ENCODE data around the gene KDM2A. TPM values are rescaled to one million over a fixed set of nuclear protein-coding genes. Genes with fewer than 3 reads are reported as not detected.
"Not testable (repeated sequence)": the region's sequence is repeated elsewhere in the genome, so short reads cannot be mapped to it uniquely, and the experiment has no call there.

KDM2A gene
- total RNA-seq, 1 donor from 2014 or later = 37.5 TPM

DNA sequence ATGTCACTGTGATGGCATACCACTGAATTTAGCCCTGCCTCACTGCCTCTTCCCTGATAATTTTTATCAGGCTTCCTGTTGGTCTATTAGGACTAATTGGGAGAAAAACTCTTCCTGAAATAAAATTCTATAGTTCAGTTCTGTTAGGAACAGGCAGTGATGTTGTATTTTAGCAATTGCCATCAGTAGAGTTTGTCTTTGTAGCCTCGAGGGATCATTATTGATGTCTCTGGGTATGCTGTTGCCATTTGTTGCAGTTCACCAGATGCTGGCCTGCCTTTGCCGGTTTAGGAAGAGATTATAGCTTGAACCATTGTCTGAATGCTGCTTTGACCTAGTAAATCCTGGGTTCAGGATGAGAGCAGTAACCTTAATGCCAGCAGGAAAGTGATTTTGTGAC is 41.0 kb downstream of the KDM2A start:
- ATAC-seq (no peak), DNase-seq (no peak)
- intact Hi-C loops (cut with micrococcal nuclease) = loop anchor here (10.0 kb wide), 1 partner anchor 75 kb away; no protein-coding TSS in a partner anchor

DNA sequence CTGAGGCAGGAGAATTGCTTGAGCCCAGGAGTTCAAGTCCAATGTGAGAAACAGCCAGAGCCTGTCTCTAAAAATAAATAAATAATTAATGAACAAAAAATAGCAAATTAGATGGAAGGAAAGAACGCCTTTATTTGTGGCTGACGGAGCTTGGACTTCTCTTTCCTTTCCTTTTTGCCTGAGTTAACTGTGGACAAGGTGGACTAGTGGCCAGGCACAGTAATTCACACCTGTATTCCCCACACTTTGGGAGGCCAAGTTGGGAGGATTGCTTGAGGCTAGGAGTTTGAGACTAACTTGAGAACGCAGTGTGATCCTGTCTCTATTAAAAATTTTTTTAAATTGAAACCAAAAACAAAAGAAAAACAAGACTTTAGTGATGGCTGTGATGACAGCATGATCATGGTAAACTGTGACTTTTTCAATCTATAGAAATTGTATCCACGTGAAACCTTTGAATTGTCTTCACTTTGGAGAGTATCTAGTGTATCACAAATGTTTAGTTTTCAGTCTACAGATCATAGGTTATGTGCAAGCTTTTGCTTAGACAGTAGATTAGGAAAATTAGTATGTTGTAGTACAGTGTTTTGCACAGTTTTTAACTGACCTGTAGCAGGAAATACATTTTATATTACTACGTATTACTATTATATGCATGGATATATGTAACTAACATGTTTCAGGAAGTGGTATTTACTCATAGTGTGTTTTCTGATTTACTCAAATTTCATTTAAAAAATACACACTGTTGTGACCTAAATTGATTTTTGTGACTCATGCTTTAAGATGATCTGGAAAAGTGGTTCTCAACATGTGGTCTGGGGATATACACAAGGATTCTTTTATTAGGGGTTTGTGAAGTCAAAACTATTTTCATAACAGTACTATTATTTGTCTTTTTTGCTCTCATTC is 42.1 kb downstream of the KDM2A start:
- intact Hi-C loops (cut with micrococcal nuclease) = loop anchor here (10.0 kb wide), 1 partner anchor 76 kb away; no protein-coding TSS in a partner anchor
- ATAC-seq (no peak), DNase-seq (no peak)

DNA sequence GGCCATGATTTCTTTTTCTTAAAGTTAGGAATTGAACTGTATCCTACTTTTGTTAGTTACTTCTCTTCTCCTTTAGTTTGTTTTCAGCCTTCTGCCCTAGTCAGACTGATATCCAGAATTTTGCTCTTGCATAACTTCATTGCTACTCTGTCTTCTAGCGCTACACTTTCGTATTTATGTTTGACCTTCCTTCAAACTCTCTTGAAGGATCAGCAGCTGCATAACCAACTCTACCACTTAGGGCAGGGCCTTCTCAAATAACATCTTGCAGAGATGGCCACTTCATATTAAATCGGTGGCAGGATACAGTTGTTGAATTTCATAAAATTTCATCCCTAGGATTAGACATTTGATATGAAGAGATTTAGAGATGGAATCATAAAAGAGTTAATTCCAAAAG is 43.9 kb downstream of the KDM2A start:
- ATAC-seq = no peak
- intact Hi-C loops (cut with micrococcal nuclease) = loop anchor here (10.0 kb wide), 1 partner anchor 78 kb away; no protein-coding TSS in a partner anchor
- DNase-seq = no peak

DNA sequence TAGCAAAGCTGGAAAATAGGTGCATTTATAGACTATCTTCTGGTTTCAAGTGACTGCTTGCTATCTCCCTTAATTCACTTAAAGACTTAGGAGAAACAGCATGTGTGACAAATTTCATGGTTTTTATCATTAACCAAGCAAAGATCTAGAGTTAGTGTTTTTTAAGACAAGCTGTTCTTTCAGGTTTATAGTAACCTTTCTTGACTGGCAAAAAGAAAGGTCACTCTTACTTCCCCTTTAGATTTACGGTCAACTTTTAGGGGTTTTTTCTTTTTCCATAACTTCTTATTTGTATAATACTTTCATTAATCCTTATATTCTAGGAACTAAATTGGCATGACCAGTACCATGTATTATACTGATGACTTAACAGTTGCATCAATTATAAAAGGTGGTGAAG is 46.6 kb downstream of the KDM2A start:
- intact Hi-C loops (cut with micrococcal nuclease) = loop anchor here (10.0 kb wide), 1 partner anchor 81 kb away; no protein-coding TSS in a partner anchor
- ATAC-seq (no peak), DNase-seq (no peak)

DNA sequence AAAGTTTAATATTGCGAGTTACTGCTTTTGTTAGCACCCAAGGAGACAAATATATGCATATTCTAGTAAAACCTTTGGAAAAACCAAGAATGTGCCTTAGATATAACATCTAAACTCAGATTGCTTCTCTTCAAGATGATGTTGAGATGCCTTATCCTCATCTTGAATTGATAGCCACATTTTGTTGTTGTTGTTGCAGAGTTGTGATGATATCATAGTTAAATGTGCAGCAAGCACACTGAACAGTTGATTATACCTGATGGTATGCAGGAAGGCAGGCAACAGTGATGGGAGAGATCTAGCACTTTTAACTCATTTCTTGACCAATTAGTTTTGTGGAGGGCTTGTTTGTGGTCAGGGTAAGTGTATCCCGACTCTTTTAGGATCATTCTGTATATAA is 48.0 kb downstream of the KDM2A start:
- intact Hi-C loops (cut with micrococcal nuclease) = loop anchor here (10.0 kb wide), 1 partner anchor 82 kb away; no protein-coding TSS in a partner anchor
- ATAC-seq (no peak), DNase-seq (no peak)

DNA sequence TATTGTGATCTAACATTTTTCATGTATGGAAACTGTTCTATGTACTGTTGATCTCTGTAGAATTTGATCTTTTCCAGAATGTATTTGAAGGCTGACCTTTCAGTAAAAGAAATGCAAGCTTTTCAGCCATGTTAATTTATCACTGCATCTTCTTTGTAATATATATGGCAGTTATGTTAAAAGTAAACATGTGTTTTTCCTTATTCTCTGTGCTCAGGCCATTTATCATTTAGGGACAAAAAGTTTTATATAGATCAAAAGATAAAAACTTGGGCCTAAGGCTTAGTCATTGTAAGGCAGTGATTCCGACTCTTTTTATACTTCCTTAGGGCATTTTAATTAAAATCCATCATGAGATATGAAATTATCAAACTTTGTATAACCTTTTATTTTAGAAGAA is 48.7 kb downstream of the KDM2A start:
- ATAC-seq = no peak
- intact Hi-C loops (cut with micrococcal nuclease) = loop anchor here (10.0 kb wide), 1 partner anchor 83 kb away; no protein-coding TSS in a partner anchor
- DNase-seq = no peak

DNA sequence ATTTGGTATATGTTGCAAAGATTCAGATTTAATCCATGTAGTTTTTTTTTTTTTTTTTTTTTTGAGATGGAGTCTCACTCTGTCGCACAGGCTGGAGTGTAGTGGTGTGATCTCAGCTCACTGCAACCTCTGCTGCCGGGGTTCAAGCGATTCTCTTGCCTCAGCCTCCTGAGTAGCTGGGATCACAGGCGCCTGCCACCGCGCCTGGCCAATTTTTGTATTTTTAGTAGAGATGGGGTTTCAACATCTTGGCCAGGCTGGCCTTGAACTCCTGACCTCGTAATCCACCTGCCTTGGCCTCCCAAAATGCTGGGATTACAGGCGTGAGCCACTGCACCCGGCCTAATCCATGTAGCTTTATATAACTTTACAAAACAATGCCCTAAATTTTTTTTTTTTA is 49.8 kb downstream of the KDM2A start:
- not testable (repeated sequence) for ATAC-seq

DNA sequence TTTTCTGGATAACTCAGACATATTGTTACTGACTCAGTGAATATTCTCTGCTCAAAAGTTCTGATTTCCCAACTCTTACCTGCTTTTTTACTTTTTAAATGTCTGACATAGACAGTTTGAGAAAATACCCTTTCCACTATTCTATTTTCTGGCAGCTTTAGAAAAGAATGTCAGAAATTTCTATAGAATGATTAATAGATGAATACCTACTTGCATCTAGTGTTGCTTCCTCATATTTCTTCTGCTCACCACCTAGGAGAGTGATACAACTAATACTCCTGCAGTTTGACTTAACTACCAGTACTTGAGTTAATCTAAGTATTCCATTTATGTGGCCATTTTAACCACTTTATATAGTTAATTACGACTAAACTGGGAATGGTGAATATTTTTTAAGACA is 55.2 kb downstream of the KDM2A start:
- intact Hi-C loops (cut with micrococcal nuclease) = no loop called here
- no peak for DNase-seq
- ATAC-seq = no peak

More for the DNA sequence above, 49.8 kb downstream of the KDM2A start:
- not testable (repeated sequence) for DNase-seq
- intact Hi-C loops (cut with micrococcal nuclease) = loop anchor here (10.0 kb wide), 1 partner anchor 84 kb away; no protein-coding TSS in a partner anchor

DNA sequence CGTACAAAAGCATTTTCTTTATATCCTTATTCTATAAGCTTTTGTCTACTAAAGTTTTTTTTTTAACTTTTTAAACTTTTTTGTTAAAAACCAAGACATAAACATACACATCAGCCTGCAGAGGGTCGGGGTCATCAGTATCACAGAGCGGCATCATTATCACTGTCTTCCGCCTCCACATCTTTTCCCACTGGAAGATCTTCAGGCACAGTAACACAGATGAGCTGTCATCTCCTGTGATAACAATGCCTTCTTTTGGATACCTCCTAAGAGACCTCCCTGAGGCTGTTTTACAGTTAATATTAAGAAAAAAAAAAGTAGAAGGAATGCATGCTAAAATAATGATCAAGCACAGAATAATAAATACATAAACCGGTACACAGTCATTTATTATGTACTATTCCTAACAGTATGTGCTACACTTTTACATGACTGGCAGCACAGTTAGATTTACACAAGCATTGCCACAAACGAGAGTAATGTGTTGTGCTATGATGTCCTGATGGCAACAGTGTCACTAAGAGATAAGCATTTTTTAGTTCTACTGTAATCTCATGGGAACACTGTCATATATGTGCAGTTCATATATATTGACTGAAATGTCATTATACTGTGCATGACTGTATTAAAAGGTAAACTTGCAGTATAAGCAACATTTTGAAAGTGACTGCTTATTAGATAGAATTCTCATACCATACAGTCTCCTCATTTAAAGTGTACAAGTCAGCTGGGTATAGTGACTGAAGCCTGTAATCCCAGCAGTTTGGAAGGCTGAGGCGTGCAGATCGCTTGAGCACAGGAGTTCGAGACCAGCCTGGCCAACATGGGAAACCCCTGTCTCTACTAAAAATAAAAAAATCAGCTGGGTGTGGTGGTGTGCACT is 58.6 kb downstream of the KDM2A start:
- ATAC-seq (no peak), DNase-seq (no peak)
- intact Hi-C loops (cut with micrococcal nuclease) = no loop called here

DNA sequence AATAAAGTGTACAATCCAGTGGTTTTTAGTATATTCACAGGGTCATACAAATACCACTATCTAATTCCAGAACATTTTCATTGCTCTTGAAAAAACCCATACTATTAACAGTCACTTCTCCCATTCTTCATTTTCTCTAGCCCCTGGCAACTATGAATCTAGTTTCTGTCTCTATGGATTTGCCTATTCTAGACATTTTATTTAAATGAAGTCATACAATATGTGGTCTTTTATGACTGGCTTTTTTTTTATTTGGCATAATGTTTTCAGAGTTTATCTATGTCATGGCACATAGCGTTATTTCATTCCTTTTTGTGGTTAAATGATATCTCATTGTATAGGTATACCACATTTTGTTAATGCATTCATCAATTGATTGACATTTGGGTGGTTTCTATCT is 59.4 kb downstream of the KDM2A start:
- ATAC-seq (no peak), DNase-seq (no peak)
- intact Hi-C loops (cut with micrococcal nuclease) = no loop called here

DNA sequence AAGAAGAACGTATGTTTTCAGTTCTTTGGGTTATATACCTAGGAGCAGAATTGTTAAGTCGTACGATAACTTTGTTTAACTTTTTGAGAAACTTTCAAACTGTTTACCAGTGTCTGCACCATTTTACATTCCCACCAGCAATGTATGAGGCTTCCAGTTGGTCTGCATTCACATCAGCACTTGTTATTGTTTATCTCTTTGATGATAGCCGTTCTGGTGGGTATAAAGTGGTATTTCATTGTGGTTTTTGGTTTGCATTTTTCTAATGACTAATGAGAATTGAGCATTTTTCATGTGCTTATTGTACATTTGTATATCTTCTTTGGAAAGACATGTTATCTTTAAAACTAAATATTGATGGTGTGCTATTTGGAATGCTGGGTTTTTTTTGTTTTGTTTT is 59.8 kb downstream of the KDM2A start:
- ATAC-seq = no peak
- no peak for DNase-seq
- intact Hi-C loops (cut with micrococcal nuclease) = no loop called here

DNA sequence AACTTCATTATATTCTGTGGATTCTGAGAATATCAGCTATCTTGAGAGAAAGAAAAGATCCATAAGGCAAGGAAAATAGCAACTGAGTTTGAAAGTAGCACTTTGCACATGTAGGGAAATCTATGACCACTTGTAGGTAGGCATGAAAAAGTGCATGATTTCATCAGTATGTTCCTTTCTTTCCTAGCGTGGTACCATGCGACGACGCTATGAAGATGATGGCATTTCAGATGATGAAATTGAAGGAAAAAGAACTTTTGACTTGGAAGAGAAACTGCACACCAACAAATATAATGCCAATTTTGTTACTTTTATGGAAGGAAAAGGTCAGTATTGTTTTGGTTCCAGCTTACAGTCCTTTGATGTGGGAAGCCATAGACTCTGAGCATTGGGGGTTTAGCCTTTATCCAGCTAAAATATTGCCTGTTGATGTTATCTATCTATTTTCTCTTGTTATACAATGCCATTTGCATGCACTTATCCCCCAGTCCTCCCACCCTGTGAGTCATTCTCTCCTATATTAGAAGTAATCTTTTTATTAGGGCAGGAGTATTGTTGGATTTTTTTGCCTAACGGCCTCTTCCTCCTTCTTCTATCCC is 60.9 kb downstream of the KDM2A start:
- intact Hi-C loops (cut with micrococcal nuclease) = no loop called here
- ATAC-seq (no peak), DNase-seq (no peak)

DNA sequence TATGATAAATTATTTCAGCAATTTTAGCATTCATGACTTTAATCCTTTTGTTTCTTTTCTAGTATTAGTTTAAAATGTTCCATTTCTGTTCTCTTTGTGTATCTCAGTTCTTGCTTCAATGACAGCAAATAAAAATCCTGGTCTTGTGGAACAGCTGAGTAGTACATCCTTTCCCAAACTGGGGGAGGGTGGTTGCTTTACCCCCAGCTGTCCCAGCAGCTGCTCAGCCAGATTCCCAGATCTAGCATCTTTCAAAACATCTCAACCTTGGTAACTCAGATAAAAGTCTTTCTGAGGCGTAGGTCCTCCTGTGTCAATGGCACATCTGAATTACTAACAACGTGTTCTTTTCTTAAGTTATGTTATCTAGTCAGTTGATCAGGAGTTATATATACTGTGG is 75.0 kb downstream of the KDM2A start:
- intact Hi-C loops (cut with micrococcal nuclease) = no loop called here
- no peak for ATAC-seq

DNA sequence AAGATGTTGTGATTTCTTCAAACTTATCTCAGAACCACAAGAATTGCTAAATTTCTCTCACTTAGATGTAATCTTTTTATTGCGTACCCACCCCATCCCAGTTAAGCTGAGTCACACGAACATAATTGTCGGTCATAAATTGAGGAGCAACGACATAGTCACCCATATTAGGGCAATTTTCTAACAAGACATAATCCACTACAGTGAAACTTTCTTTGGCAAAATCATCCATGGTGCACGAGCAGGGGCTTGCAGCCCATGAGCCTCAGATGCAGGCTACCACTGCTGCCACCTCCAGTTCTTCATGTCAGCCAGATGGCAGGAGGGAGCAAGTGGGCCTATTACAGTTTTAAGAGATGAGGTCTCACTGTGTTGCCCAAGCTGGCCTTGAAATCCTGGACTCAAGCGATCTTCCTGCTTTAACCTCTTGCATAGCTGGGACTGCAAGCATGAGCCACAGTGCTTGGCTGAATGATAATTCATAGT is 77.0 kb downstream of the KDM2A start:
- no peak for ATAC-seq
- DNase-seq = no peak
- intact Hi-C loops (cut with micrococcal nuclease) = no loop called here

More for the DNA sequence above, 75.0 kb downstream of the KDM2A start:
- DNase-seq = no peak

DNA sequence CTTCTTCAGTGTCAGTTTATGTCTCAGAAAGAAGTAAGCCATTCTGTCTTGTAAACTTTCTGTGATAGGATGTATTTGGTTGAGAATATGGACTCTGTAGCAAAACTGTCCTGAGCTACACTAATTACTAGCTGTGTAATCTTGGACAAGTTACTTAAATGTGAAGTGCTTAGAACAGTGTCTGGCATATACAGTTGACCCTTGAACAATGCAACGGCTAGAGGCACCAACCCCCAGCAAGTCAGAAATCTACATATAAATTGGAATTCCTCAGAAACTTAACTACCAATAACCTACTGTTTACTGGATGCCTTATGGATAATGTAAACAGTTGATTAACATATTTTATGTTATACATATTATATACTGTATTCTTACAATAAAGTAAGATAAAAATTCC is 78.5 kb downstream of the KDM2A start:
- intact Hi-C loops (cut with micrococcal nuclease) = no loop called here
- ATAC-seq = no peak
- DNase-seq = no peak

DNA sequence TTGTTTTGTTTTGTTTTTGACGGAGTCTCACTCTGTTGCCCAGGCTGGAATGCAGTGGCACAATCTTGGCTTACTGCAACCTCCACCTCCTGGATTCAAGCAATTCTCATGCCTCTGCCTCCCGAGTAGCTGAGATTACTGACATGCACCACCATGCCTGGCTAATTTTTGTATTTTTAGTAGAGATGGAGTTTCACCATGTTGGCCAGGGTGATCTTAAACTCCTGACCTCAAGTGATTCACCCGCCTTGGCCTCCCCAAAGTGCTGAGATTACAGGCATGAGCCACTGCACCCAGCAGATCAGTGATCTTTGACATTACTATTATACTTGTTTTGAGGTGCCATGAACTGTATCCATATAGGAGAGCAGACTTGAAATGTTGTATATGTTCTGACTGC is 79.7 kb downstream of the KDM2A start:
- intact Hi-C loops (cut with micrococcal nuclease); DNase-seq; ATAC-seq: not testable (repeated sequence)

DNA sequence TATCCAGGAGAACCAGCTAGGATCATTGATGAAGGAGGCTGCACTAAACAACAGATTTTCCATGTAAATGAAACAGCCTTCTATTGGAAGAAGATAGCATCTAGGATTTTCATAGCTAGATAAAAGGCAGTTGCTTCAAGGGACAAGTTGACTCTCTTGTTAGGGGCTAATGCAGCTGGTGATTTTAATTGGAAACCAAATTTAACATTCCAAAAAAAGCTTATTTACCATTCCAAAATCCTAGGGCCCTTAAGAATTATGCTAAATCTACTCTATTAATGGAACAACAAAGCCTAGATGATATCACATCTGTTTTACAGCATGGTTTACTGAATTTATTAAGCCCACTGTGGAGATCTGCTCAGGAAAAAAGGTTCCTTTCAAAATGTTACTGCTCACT is 80.7 kb downstream of the KDM2A start:
- intact Hi-C loops (cut with micrococcal nuclease) = no loop called here
- DNase-seq = no peak
- no peak for ATAC-seq

DNA sequence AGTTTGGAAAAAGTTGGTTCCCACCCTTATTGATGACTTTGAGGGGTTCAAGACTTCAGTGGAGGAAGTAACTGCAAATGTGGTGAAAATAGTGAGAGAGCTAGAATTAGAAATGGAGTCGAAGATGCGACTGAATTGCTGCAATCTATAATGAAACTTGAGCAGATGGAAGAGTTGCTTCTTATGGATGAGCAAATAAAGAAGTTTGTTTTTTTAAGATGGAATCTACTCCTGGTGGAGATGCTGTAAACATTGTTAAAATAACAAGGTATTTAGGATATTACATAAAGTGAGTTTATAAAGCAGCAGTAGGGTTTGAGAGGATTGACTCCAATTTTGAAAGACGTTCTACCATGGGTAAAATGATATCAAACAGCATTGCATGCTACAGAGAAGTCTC is 83.0 kb downstream of the KDM2A start:
- ATAC-seq = no peak
- no peak for DNase-seq
- intact Hi-C loops (cut with micrococcal nuclease) = no loop called here

DNA sequence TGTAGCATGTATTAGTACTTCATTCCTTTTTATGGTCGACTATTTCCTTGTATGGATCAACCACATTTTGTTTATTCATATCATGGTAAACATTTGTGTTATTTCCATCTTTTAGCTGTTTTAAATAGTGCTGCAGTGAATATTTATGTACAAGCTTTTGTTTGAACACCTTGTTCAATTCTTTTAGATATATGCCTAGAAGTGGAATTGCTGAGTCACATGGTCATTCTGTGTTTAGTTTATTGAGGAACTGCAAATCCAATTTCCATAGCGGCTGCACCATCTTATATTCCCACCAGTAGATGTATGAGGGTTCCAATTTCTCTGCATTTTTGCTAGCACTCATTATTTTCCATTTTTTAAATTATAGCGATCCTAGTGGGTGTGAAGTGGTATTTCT is 85.8 kb downstream of the KDM2A start:
- ATAC-seq (no peak), DNase-seq (no peak)
- intact Hi-C loops (cut with micrococcal nuclease) = no loop called here

Measured in left ventricle myocardium superior (tissue), 1 donor.